B cell (primary cell): ENCODE measurements around the gene ETS1. TPM values are rescaled to one million over a fixed set of nuclear protein-coding genes. Genes with fewer than 3 reads are reported as not detected.

Experiments
- ATAC-seq: fragments of 200-7000 bp; cut with Tn5 transposase; one replicate; pipeline ENCODE4 v1.10.0; 2021; ENCODE audit warnings: low read depth, mild to moderate bottlenecking, moderate number of reproducible peaks, moderate library complexity
- CTCF ChIA-PET: fragments of 350-600 bp; sonication (Branson Sonifier 250); formaldehyde crosslinking; loops from one replicate; lab custom pipeline; 2021; ENCODE audit warnings: antibody characterized with exemption, inconsistent platforms; lab: Charles Lee
- POLR2A ChIA-PET: fragments of 350-600 bp; sonication (Branson Sonifier 250); formaldehyde crosslinking; loops from one replicate; lab custom pipeline; 2021; ENCODE audit warnings: antibody characterized with exemption; lab: Charles Lee
- DNase-seq: peaks from one replicate; pipeline ENCODE4 v3.0.0; 2013
- H2AFZ ChIP-seq: 2 replicates; pipeline ENCODE4 v1.6.1; 2012; ENCODE audit warnings: mild to moderate bottlenecking, low read depth, low read length; ENCODE audit not compliant: insufficient read depth, poor library complexity, severe bottlenecking
- H3K27ac ChIP-seq, 2 donors: 1 replicate in 1 of 2; 2 replicates in 1 of 2; pipeline ENCODE4 v1.5.1; 2012 to 2013; ENCODE audit warnings: low read length in 2 of 2, mild to moderate bottlenecking in 2 of 2, moderate library complexity in 1 of 2
- H3K27me3 ChIP-seq, 4 experiments: fragments of 200-600 bp in 1 of 4; sonication (generic) in 1 of 4; replicated peaks in 1 of 4; 1 replicate in 2 of 4; 2 replicates in 2 of 4; pipeline versions ENCODE4 v1.6.1 to v1.7.0; 2013 to 2016; ENCODE audit warnings: low read length in 3 of 4, mild to moderate bottlenecking in 2 of 4, mixed read lengths in 1 of 4, moderate library complexity in 1 of 4; ENCODE audit not compliant: insufficient read depth in 4 of 4, control insufficient read depth in 3 of 4; ENCODE audit errors: control extremely low read depth in 1 of 4
- H3K36me3 ChIP-seq, 2 experiments: replicated peaks in 1 of 2; 1 replicate in 1 of 2; 2 replicates in 1 of 2; pipeline versions ENCODE4 v1.6.1 to v1.7.1; 2013; ENCODE audit warnings: low read length in 1 of 2; ENCODE audit not compliant: insufficient read depth in 2 of 2, control insufficient read depth in 1 of 2; ENCODE audit errors: control extremely low read depth in 1 of 2, extremely low read depth in 1 of 2
- H3K4me1 ChIP-seq, 2 donors: fragments of 200-600 bp in 1 of 2; sonication (generic) in 1 of 2; 1 replicate in 1 of 2; 2 replicates in 1 of 2; pipeline versions ENCODE4 v1.5.1 to v1.6.1; 2013 to 2017; ENCODE audit warnings: low read length in 2 of 2; ENCODE audit not compliant: control insufficient read depth in 2 of 2, insufficient read depth in 2 of 2
- H3K4me2 ChIP-seq: replicated peaks from 2 replicates; pipeline ENCODE3; 2012; ENCODE audit warnings: mild to moderate bottlenecking, low read depth, low read length; ENCODE audit not compliant: poor library complexity, severe bottlenecking
- H3K4me3 ChIP-seq, 5 experiments: fragments of 200-600 bp in 1 of 5; sonication (generic) in 1 of 5; 1 replicate in 3 of 5; 2 replicates in 2 of 5; pipeline versions ENCODE4 v1.5.1 to v1.7.0; 2011 to 2016; ENCODE audit warnings: low read length in 4 of 5, mild to moderate bottlenecking in 4 of 5, low read depth in 2 of 5, control low read depth in 1 of 5, moderate library complexity in 1 of 5; ENCODE audit not compliant: insufficient read depth in 1 of 5; ENCODE audit errors: control extremely low read depth in 1 of 5, extremely low read depth in 1 of 5
- H3K79me2 ChIP-seq: fragments of 200-600 bp; sonication (generic); one replicate; pipeline ENCODE4 v1.6.0; 2016; ENCODE audit warnings: low read length; ENCODE audit not compliant: control insufficient read depth, insufficient read depth
- H3K9ac ChIP-seq: fragments of 200-600 bp; sonication (generic); 2 replicates; pipeline ENCODE4 v1.6.1; 2017; ENCODE audit warnings: mild to moderate bottlenecking, low read length, moderate library complexity
- H3K9me3 ChIP-seq, 3 donors: one replicate each; pipeline versions ENCODE4 v1.6.1 to v1.7.1; 2013; ENCODE audit warnings: low read length in 2 of 3; ENCODE audit not compliant: control insufficient read depth in 2 of 3, insufficient read depth in 1 of 3; ENCODE audit errors: control extremely low read depth in 1 of 3
- H4K20me1 ChIP-seq: 2 replicates; pipeline ENCODE4 v1.6.0; 2012; ENCODE audit warnings: mild to moderate bottlenecking, low read length; ENCODE audit not compliant: insufficient read depth, control insufficient read depth, poor library complexity, severe bottlenecking
- H3K27ac Mint-ChIP-seq: one replicate; pipeline ENCODE4 v1.8.0; 2021; ENCODE audit warnings: mixed read lengths
- H3K27me3 Mint-ChIP-seq: one replicate; pipeline ENCODE4 v1.8.0; 2021; ENCODE audit warnings: mixed read lengths
- H3K4me1 Mint-ChIP-seq: one replicate; pipeline ENCODE4 v1.8.0; 2021; ENCODE audit warnings: mixed read lengths
- H3K4me3 Mint-ChIP-seq: one replicate; pipeline ENCODE4 v1.8.0; 2021; ENCODE audit warnings: mixed read lengths
- H3K9me3 Mint-ChIP-seq: one replicate; pipeline ENCODE4 v1.8.0; 2022; ENCODE audit warnings: mixed read lengths; ENCODE audit not compliant: insufficient read depth
- CTCF ChIP-seq: fragments of 200-600 bp; IDR thresholded peaks from one replicate; pipeline ENCODE4 v1.8.0; 2022; ENCODE audit warnings: antibody characterized with exemption, mild to moderate bottlenecking
- EZH2 ChIP-seq: IDR thresholded peaks from 2 replicates; pipeline ENCODE4 v1.6.1; 2012; ENCODE audit warnings: borderline replicate concordance, low read depth, mild to moderate bottlenecking, moderate library complexity, low read length; ENCODE audit not compliant: insufficient read depth, poor library complexity, severe bottlenecking
- WGBS: methylation state at CpG from one replicate; pipeline ENCODE4 v1.1.5; 2013; ENCODE audit warnings: missing lambda C conversion rate; ENCODE audit not compliant: insufficient coverage; 5-methylcytosine and 5-hydroxymethylcytosine counted together
- intact Hi-C: fragments of 100-400 bp; cut with micrococcal nuclease; formaldehyde crosslinking; loops from one replicate; pipeline ENCODE4 v1.10.0; 2022
- polyA plus RNA-seq: library from polyadenylated mRNA; depleted of rRNA; stranded (reverse); fragments of >200 nt; gene quantifications from 2 replicates; pipeline ENCODE4 v1.2.3, GENCODE V29; 2012
- total RNA-seq, 2 donors: library from RNA; stranded (reverse); fragments of 120-200 nt in 1 of 2; gene quantifications; 1 replicate in 1 of 2; 2 replicates in 1 of 2; pipeline versions ENCODE4 v1.2.3 to v1.2.4, GENCODE V29; 2013 to 2022

Gene ETS1
- total and polyA plus RNA-seq, 2 donors (not counting 1 experiment from before 2014, with no cell fraction given), result 115 to 271 TPM

- Histone ChIP-seq H3K27ac (no peak overlapping the region), H3K4me3 (no peak overlapping the region), H3K9ac (no peak overlapping the region), H3K4me1 (peaks cover 6 to 17% of the 10 kb centered on the region in 2 donors), H3K4me2 (peak overlapping the region; percentile 3), H3K36me3 (no peaks in the 10 kb centered on the region), H4K20me1 (no peaks in the 10 kb centered on the region), H3K79me2 (peaks cover 2% of the 10 kb centered on the region), H2AFZ (peak overlapping the region; percentile 12), H3K27me3 (no peaks in the 10 kb centered on the region), H3K9me3 (no peaks in the 10 kb centered on the region)
- TF ChIP-seq EZH2 (no peak), CTCF (no peak)
- POLR2A ChIA-PET, result interaction anchor here (0.5 to 0.7 kb wide), 3 partner anchors 33 to 155 kb away, joined by 3 to 4 read pairs (median 3); no protein-coding TSS in a partner anchor
- DNase-seq (peak; percentile 59), ATAC-seq (peak; percentile 91)
- CTCF ChIA-PET, result interaction anchor here (1.1 to 1.7 kb wide), 3 partner anchors 40 to 132 kb away, joined by 4 to 5 read pairs (median 4); no protein-coding TSS in a partner anchor
- 66% methylated on average over 13 of the region's 16 CpGs for WGBS
- Mint-ChIP-seq H3K27me3 (no peaks in the 10 kb centered on the region), H3K9me3 (no peaks in the 10 kb centered on the region), H3K27ac (peak overlapping the region; percentile 82), H3K4me3 (peak overlapping the region; percentile 26), H3K4me1 (peaks cover 29% of the 10 kb centered on the region)
- intact Hi-C loops, result no loop called here
Observed at GRCh38 chr11:128422576-128423370, 164.6 kb downstream of the ETS1 start.
